NCI-H146 treated with DMSO at 0.1 percent for 48 hours (cell line): Measurements from ENCODE around the gene PRPF6.

ENCODE experiments used
- DNase-seq: peaks from one replicate; lab custom pipeline; 2025; ENCODE audit not compliant: unreplicated experiment; lab: John Stamatoyannopoulos, UW

The PRPF6 gene

GRCh38 chr20:64073476-64074183 lies 92.7 kb downstream of the PRPF6 start:
- no peak for DNase-seq

- DNase-seq = no peak
Measured at GRCh38 chr20:64074184-64074789, 93.4 kb downstream of the PRPF6 start.

GRCh38 chr20:64074963-64075362 lies 94.0 kb downstream of the PRPF6 start:
- no peak for DNase-seq

- no peak for DNase-seq
Measured at GRCh38 chr20:64075556-64075955, 94.6 kb downstream of the PRPF6 start.

- no peak for DNase-seq
Measured at GRCh38 chr20:64076061-64076997, 95.4 kb downstream of the PRPF6 start.

GRCh38 chr20:64077094-64077493 lies 96.2 kb downstream of the PRPF6 start:
- no peak for DNase-seq

- DNase-seq = no peak
Measured at GRCh38 chr20:64077541-64077875, 96.6 kb downstream of the PRPF6 start.

- no peak for DNase-seq
Measured at GRCh38 chr20:64077876-64078551, 97.1 kb downstream of the PRPF6 start.

- DNase-seq = no peak
Measured at GRCh38 chr20:64078934-64079272, 98.0 kb downstream of the PRPF6 start.

- DNase-seq = peak; percentile 36
Measured at GRCh38 chr20:64079273-64080012, 98.5 kb downstream of the PRPF6 start, which contains the start of gene RGS19. TSS of gene RGS19 (minus strand) at chr20:64079518. CDS start at chr20:64076886, 2,632 bp downstream.

- DNase-seq = no peak
Measured at GRCh38 chr20:64080013-64080812, 99.3 kb downstream of the PRPF6 start, which contains the start of gene OPRL1. TSS of gene OPRL1 (plus strand) at chr20:64080082. CDS start at chr20:64092721, 12,639 bp downstream.

- DNase-seq = no peak
Measured at GRCh38 chr20:64080813-64081623, 100.1 kb downstream of the PRPF6 start.

GRCh38 chr20:64081624-64081964 lies 100.7 kb downstream of the PRPF6 start:
- no peak for DNase-seq

GRCh38 chr20:64082126-64082731 lies 101.3 kb downstream of the PRPF6 start:
- no peak for DNase-seq
